Measurements from ENCODE around the gene UBASH3A.

DNA sequence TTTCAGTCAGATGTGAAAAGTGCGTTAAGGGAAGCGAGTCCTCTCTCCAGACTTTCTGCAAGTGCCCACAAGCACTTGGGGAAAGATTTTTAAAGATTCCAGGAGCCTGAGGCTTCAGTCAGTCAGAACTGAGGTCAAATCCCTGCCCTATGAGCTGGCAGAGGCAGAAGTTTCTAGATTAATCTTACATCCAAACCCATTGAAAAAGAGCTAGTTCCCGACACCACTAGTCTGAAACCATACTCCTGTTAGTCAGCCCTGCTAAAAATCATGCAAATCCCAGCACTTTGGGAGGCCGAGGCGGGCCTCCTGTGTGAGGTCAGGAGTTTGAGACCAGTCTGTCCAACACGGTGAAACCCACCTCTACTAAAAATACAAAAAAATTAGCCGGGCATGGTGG is 71.3 kb downstream of the UBASH3A start:
- TF ChIP-seq, protein P1, sequence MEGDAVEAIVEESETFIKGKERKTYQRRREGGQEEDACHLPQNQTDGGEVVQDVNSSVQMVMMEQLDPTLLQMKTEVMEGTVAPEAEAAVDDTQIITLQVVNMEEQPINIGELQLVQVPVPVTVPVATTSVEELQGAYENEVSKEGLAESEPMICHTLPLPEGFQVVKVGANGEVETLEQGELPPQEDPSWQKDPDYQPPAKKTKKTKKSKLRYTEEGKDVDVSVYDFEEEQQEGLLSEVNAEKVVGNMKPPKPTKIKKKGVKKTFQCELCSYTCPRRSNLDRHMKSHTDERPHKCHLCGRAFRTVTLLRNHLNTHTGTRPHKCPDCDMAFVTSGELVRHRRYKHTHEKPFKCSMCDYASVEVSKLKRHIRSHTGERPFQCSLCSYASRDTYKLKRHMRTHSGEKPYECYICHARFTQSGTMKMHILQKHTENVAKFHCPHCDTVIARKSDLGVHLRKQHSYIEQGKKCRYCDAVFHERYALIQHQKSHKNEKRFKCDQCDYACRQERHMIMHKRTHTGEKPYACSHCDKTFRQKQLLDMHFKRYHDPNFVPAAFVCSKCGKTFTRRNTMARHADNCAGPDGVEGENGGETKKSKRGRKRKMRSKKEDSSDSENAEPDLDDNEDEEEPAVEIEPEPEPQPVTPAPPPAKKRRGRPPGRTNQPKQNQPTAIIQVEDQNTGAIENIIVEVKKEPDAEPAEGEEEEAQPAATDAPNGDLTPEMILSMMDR (IDR thresholded peaks at IDR 0.05): no peak
- no peak for TF ChIP-seq POLR2AphosphoS5 (IDR thresholded peaks at IDR 0.05)
- no peak for TF ChIP-seq POLR2A (IDR thresholded peaks at IDR 0.05)
